ENCODE results near the gene PRAF2.

The PRAF2 gene, protein sequence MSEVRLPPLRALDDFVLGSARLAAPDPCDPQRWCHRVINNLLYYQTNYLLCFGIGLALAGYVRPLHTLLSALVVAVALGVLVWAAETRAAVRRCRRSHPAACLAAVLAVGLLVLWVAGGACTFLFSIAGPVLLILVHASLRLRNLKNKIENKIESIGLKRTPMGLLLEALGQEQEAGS

DNA sequence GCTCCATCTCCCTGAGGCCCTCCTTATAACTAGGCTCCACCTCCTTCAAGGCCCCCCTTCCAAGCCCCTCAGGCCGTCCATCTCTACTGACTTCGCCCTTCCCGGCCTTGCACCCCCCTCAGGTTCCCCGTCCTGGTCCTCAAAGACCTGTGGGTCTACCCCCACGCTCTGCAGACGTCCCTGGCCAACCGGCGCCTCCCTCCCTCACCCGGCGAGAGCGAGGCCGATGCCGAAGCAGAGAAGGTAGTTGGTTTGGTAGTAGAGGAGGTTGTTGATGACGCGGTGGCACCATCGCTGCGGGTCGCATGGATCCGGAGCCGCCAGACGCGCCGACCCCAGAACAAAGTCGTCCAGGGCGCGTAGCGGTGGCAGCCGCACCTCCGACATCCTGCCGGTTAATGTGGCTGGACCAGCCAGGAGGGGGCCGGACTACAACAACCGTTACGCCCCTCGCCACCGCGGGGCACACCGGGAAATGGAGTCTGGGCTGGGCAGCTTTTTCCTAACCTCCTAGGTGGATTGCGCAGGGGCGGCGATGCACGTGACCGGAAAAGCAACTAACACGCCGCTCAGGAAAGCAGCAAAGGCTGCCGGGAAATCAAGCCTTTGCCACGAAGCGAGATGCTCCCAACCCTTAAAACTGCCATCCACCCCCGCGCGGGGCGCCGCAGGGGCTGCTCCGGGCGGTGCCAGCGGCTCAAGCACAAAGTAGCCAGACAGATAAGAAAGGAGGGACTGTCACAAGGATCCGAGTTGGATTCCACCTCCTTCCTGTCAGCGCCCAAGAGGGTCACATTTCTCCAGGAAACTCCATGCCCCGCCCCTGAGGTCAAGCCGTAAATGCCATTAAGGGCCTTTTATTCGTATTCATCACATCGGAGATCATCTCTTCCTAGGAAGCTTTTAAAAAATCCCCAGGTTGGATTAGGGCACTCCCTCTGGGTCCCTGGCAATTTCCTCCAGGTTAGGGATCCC, at the start of gene PRAF2:
Gene PRAF2 (minus strand): TSS at position 402 of the 975 bp plus-strand sequence. CDS start 15 bp downstream, at position 387.
- DNase-seq, result peak; percentile 96

DNA sequence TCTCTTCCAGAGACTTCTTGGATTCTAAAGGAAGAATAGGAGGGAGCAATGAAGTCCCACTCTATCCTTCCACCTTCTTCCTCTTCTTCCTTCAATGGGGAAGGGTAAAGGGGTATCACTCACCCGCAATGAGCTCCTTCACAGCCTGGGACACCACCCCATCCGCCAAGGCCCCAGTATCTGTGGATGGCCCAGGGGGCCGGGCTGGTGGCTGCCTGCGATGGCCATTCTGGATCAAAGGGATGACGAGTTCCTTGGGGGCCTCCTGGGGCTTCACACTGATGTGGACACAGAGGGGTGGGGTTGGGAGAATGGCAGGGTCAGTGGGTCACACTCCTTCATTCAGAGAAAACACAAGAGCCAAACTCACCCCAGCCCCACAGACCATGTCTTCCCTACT, 48.7 kb upstream of the PRAF2 start:
- DNase-seq, result no peak

DNA sequence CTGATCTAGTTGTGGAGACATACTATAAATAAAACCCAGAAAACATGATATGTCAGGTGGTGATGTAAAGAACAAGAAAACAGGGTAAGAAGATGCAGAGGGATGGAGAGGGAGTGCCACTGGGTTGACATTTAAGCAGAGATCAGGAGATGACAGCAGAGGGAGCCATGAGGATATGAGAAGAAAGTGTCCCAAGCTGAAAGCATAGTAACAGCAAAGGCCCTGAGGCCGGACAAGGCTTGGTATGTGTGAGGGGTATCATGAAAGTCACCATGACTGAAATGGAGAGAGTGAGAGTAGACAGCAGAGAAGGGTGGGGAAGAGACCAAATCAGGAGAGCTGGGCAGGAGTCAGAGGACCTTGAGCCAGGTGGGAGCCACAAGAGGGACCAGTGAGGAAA, 46.3 kb upstream of the PRAF2 start:
- no peak for DNase-seq

- DNase-seq, result no peak
These were observed 43.8 kb upstream of the PRAF2 start for GRCh38 chrX:49117581-49117980.

GRCh38 chrX:49116716-49117115, 42.9 kb upstream of the PRAF2 start:
- no peak for DNase-seq

GRCh38 chrX:49116076-49116475, 42.3 kb upstream of the PRAF2 start:
- no peak for DNase-seq

GRCh38 chrX:49111791-49112190, 38.0 kb upstream of the PRAF2 start:
- DNase-seq, result no peak

- no peak for DNase-seq
These were observed 36.6 kb upstream of the PRAF2 start for GRCh38 chrX:49110417-49110816.

DNA sequence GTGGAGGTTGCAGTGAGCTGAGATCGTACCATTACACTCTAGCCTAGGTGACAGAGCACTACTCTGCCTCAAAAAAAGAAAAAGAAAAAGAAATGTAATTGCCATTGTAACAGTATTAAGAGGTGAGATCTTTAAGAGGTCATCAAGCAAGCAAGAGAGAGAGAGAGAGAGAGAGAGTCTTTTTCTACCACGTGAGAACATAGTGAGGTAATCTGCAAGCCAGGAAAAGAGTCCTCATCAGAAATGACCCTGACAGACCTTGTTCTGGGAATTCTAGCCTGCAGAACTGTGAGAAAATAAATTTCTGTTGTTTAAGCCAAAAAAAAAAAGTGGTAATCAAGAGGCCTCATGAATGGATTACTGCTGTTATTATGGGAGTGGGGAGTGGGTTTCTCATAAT, 34.8 kb upstream of the PRAF2 start:
- no peak for DNase-seq

DNA sequence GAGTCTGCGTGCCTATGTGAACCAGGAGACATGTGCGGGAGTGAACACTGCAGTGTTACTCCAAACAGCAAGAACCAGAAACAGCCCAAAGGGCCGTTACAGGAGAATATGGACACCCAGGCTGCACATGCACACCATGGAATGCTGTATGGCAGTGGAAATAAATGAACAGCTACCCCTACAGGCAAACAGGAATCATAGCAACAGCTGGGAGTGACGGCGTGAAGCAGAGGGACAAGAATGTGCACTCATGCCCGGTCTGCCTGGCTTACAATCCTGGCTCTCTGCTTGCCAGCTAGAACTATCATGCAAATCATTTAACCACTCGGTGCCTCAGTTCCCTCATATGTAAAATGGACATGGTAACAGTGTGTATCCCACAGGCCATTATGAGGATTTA, 33.1 kb upstream of the PRAF2 start:
- peak; percentile 39 for DNase-seq

GRCh38 chrX:49106296-49106695, 32.5 kb upstream of the PRAF2 start:
- DNase-seq, result no peak

DNA sequence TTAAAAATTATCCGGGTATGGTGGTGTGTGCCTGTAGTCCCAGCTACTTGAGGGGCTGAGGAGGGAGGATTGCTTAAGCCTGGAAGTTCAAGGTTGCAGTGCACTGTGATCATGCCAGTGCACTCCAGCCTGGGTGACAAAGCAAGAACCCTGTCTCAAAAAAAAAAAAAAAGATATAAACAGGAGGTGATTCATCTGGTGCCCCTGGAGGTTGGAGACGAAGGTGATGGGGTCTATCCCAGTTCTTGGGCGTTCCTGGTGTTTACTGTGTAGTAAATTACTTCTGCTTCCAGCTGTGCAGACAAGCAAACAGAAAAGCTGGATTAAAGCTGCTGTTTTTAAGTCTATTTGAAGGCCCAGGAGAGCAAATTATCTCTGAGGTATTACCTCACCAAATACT, 29.8 kb upstream of the PRAF2 start:
- no peak for DNase-seq

DNA sequence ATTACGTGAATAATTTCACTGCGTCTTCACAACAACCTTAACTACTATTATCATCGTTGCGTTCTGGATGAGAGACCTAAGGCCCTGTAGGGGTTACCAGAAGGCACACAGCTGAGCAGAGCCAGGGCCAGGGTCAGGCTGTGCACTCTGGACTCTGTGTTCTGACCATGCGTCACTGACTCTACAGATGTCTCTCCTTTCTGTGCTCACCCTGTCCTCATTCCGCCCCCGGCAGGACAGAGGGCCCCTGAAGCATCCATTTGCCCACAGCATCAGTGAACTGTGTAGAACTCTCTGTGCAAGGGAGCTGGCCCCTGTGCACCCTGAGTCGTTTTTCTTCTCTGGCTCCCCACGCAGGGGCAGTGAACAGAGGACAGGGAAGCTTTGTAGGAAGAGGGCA, 28.4 kb upstream of the PRAF2 start:
- DNase-seq, result no peak

- no peak for DNase-seq
These were observed 27.8 kb upstream of the PRAF2 start for GRCh38 chrX:49101629-49101984.

DNA sequence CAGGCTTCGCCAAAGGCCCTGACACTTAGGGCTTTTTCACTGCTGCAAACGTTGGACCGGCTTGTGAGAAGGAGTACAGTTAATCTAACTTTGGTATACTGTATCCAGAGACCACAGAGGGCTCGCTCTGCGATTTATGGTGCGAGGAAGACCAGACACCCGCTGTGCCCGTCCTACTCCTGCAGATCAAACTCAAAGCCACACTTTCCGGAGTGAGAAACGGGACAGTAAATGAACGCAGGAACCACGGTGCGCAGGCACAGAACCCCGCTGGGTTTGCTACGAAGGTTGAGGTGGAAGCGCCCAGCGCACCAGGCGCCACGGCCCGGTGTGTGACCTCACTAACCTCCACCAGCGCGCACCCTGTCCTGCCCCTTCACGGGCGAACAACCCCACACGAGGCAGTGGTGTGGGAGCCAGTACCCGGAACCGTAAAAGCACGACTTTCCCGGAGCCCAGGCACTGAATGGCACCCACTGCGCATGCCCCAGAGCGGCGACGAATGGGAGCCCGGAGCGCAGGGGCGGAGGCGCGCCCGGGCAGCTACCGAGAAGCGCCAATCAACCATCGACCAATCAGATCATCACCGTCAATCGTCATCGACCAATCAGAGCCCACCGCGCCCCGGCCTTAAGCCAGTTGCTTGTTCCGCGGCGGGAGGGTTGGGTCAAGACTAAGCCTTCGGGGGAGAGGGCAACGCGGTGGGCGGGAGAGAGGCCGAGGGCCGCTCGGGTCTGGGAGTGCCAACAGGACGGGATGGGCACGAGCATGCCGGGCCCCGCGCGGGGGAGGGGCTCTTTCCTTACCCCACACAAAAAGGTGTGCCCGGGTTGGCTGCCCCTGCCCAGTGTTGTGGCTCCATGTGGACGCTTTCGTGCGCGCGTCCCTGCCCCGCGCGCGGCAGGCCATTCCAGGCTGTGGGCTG, 27.2 kb upstream of the PRAF2 start:
- peak; percentile 99 for DNase-seq

DNA sequence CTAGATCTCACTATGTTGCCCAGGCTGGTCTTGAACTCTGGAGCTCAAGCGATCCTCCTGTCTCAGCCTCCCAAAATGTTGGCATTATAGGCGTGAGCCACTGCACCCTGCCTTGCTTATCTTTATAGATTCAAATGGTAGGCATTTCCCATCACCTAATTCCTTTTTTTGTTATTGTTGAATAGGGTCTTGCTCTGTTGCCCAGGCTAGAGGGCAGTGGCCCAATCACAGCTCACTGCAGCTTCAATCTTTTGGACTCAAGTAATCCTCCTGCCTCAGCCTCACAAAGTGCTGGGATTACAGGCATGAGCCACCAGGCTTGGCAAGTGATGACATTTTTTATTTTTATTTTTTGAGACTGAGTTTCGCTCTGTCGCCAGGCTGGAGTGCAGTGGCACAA, 22.6 kb upstream of the PRAF2 start:
- no peak for DNase-seq

DNA sequence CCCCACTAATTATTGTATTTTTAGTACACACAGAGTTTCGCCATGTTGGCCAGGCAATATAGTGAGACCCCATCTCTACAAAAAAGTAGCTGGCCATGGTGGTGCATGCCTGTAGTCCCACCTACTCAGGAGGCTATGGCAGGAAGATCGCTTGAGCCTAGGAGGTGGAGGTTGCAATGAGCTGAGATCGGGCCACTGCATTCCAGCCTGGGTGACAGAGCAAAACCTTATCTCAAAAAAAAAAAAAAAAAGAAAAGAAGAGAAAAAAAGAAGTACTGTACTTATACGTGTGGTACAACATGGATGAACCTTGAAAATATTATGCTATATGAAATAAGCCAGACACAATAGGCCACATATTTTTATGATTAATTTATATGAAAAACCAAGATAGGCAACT, 15.8 kb upstream of the PRAF2 start:
- DNase-seq, result no peak

DNA sequence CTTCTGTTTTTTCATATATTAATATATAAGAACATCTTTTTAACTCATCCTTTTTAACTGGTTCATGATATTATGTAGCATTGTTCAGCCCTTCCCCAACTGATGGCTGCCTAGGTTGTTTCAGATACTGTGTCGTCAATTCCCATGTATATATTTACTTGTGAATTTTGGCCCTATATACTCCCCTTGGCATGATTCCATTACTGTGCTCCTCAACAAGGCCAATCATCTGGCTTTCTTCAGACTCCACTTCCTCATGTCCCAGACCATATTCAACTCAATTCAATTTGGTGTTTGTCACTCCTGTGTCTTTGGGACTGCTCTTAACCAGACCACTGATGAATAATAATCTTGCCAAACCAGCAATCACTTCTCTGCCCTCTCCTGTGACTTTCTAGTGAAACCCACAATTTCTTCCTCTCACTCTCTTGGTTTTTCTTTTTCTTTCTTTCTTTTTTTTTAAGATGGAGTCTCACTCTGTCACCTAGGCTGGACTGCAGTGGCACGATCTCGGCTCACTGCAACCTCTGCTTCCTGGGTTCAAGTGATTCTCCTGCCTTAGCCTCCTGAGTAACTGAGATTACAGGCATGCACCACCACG, 8.6 kb upstream of the PRAF2 start:
- no peak for DNase-seq

GRCh38 chrX:49079489-49080428, 6.0 kb upstream of the PRAF2 start, which contains the start of gene WDR45:
Gene WDR45, minus strand, starts transcription at chrX:49079887. Its CDS starts 1,792 bp downstream, at chrX:49078095.
- DNase-seq, result peak; percentile 71

GRCh38 chrX:49077941-49078340, 4.1 kb upstream of the PRAF2 start:
- DNase-seq, result no peak

DNA sequence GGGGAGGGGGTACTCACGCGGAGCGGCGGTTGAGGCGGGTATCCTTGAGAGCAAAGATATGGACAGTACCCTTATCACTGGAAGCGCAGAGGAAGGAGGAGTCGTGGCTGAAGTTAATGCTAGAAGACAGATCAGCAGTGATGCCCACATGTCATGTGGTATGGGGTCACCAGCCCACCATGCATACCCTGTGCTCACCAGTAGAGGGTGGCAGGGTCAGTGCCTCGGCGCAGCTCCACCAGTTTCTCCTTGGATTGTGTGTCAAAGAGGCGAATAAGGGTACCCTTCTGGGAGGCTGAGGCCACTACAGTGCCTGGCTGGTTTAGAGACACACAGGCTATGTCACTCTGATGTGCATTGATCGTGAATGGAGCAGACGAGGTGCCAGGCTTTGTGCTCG, 1.5 kb upstream of the PRAF2 start:
- no peak for DNase-seq

DNA sequence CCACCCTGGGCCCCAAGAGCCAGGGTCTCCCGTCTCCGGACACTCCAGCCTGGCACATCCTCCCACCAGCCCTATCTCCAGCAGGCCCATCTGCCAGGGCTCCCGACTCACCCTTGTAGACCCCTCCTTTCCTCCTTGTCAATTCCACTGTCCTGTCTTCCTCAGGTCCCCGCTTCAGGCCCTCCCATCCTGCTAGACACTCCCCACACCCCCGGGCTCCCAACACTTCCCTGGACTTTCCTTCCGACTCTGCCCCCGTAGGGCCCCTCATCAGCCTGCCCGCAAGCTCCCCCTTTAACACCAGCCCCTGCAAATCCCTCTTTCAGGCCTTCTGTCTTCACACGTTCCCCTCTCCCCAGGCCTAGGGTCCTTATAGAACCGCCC, 1.1 kb downstream of the PRAF2 start:
- DNase-seq, result no peak
